HFFc6 (cell line): ENCODE data around the gene RAF1. TPM values are rescaled to one million over a fixed set of nuclear protein-coding genes. Genes with fewer than 3 reads are reported as not detected.
A peak's percentile ranks its signal among the peaks of the same experiment; 100 is the strongest.
"Not testable (repeated sequence)": the region's sequence is repeated elsewhere in the genome, so short reads cannot be mapped to it uniquely, and the experiment has no call there.

Experiments used
- DNase-seq: peaks from one replicate; pipeline ENCODE4 v3.0.0-alpha.2; 2018
- H3K27ac Mint-ChIP-seq: 2 replicates; pipeline ENCODE4 v1.8.0; 2020; ENCODE audit warnings: mild to moderate bottlenecking, mixed read lengths
- H3K27me3 Mint-ChIP-seq: 2 replicates; pipeline ENCODE4 v1.8.0; 2021; ENCODE audit warnings: mild to moderate bottlenecking, moderate library complexity, mixed read lengths; ENCODE audit not compliant: insufficient read depth
- H3K36me3 Mint-ChIP-seq: 2 replicates; pipeline ENCODE4 v1.8.0; 2021; ENCODE audit warnings: low read depth, mixed read lengths
- H3K4me1 Mint-ChIP-seq: 2 replicates; pipeline ENCODE4 v1.8.0; 2020; ENCODE audit warnings: low read depth, mixed read lengths
- H3K4me3 Mint-ChIP-seq: 2 replicates; pipeline ENCODE4 v1.8.0; 2020; ENCODE audit warnings: mild to moderate bottlenecking, moderate library complexity, mixed read lengths
- H3K9me3 Mint-ChIP-seq: 2 replicates; pipeline ENCODE4 v1.8.0; 2020; ENCODE audit warnings: mild to moderate bottlenecking, mixed read lengths
- total RNA-seq, 6 experiments: library from RNA; stranded (reverse); fragmentation: NEBNext Ultra II Directional; extraction: Animal tissue kit (Norgen Biotek cat#: 25700); gene quantifications; 2 replicates in 1 of 6; 3 replicates in 5 of 6; pipeline ENCODE4 v1.2.3, GENCODE V29; 2021
- TF ChIP-seq, protein P1 (sequence below): fragments of 200-600 bp; sonication (generic); IDR thresholded peaks from 2 replicates; pipeline ENCODE4 v1.5.0; 2021; ENCODE audit warnings: antibody characterized with exemption, mild to moderate bottlenecking

Gene RAF1
- total RNA-seq, 6 experiments from 2014 or later: 78.9 to 97.5 (median 86.8) TPM

GRCh38 chr3:12675115-12675810, 11.3 kb upstream of the RAF1 start:
- peaks cover 11% of the 10 kb centered on the region for H3K4me1 Mint-ChIP-seq
- TF ChIP-seq, protein P1, sequence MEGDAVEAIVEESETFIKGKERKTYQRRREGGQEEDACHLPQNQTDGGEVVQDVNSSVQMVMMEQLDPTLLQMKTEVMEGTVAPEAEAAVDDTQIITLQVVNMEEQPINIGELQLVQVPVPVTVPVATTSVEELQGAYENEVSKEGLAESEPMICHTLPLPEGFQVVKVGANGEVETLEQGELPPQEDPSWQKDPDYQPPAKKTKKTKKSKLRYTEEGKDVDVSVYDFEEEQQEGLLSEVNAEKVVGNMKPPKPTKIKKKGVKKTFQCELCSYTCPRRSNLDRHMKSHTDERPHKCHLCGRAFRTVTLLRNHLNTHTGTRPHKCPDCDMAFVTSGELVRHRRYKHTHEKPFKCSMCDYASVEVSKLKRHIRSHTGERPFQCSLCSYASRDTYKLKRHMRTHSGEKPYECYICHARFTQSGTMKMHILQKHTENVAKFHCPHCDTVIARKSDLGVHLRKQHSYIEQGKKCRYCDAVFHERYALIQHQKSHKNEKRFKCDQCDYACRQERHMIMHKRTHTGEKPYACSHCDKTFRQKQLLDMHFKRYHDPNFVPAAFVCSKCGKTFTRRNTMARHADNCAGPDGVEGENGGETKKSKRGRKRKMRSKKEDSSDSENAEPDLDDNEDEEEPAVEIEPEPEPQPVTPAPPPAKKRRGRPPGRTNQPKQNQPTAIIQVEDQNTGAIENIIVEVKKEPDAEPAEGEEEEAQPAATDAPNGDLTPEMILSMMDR: no peak
- H3K27me3 Mint-ChIP-seq: peaks cover 3% of the 10 kb centered on the region
- H3K27ac Mint-ChIP-seq: no peak overlapping the region
- no peaks in the 10 kb centered on the region for H3K36me3 Mint-ChIP-seq
- H3K9me3 Mint-ChIP-seq: peaks cover 5% of the 10 kb centered on the region; the same call in 1 of the 2 replicates
- DNase-seq: no peak
- H3K4me3 Mint-ChIP-seq: no peak overlapping the region

GRCh38 chr3:12673956-12674736, 10.2 kb upstream of the RAF1 start:
- not testable (repeated sequence) for DNase-seq, H3K27me3 Mint-ChIP-seq, H3K9me3 Mint-ChIP-seq, H3K4me3 Mint-ChIP-seq, H3K36me3 Mint-ChIP-seq, H3K4me1 Mint-ChIP-seq, H3K27ac Mint-ChIP-seq

DNA sequence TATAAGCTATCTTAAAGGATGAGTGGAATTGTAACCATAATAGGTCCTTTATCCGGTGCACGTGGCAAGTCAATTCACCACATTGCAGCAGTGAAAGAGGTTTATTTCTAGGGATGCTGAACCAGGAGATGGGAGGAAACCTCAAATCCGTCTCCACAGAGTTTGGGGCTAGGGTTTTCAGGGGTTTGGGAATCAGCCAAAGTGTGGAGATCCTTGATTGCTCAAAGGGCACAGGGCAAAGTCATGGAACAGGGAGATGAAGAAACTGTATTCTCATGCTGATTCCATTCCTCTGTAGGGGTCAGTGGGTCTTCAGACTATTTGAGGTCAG, 7.2 kb upstream of the RAF1 start:
- DNase-seq: no peak
- Mint-ChIP-seq H3K4me3 (no peak overlapping the region), H3K36me3 (no peaks in the 10 kb centered on the region), H3K9me3 (peaks cover 5% of the 10 kb centered on the region; the same call in 1 of the 2 replicates), H3K27me3 (peaks cover 3% of the 10 kb centered on the region), H3K4me1 (no peaks in the 10 kb centered on the region), H3K27ac (no peak overlapping the region)
- TF ChIP-seq, protein P1: no peak

GRCh38 chr3:12670365-12671119, 6.6 kb upstream of the RAF1 start:
- H3K4me1 Mint-ChIP-seq: no peaks in the 10 kb centered on the region
- H3K4me3 Mint-ChIP-seq: no peak overlapping the region
- no peaks in the 10 kb centered on the region for H3K36me3 Mint-ChIP-seq
- TF ChIP-seq, protein P1: no peak
- H3K9me3 Mint-ChIP-seq: peaks cover 5% of the 10 kb centered on the region; the same call in 1 of the 2 replicates
- DNase-seq: no peak
- H3K27me3 Mint-ChIP-seq: peaks cover 3% of the 10 kb centered on the region
- no peak overlapping the region for H3K27ac Mint-ChIP-seq

GRCh38 chr3:12663401-12663935, 449 bp downstream of the RAF1 start:
- Mint-ChIP-seq H3K36me3 (peaks cover 16% of the 10 kb centered on the region), H3K4me1 (peaks cover 48% of the 10 kb centered on the region), H3K4me3 (peak overlapping the region; percentile 93), H3K27me3 (0 out of 2 replicates have a peak, but pooled peaks cover 5% of the 10 kb centered on the region), H3K9me3 (peaks cover 4% of the 10 kb centered on the region; the same call in 1 of the 2 replicates), H3K27ac (peak overlapping the region; percentile 99)
- TF ChIP-seq, protein P1: 0 out of 2 replicates have a peak, but pooled peaks have one; percentile 5
- DNase-seq: no peak
